Pancreas (tissue), 10 donors: ENCODE results near the gene POLDIP3. TPM values are rescaled to one million over a fixed set of nuclear protein-coding genes. Genes with fewer than 3 reads are reported as not detected.

Experiments used
- ATAC-seq, 4 donors: fragments of 200-7000 bp; cut with Tn5 transposase; one replicate each; pipeline versions ENCODE4 v1.8.0 to v1.9.1; 2020; ENCODE audit warnings: mild to moderate bottlenecking in 4 of 4, moderate library complexity in 4 of 4
- DNase-seq, 6 donors: peaks; one replicate each; pipeline ENCODE4 v3.0.0-alpha.2; 2020
- FAIRE-seq: peaks from 2 replicates; lab custom pipeline; 2012; peaks lifted over from hg19 to GRCh38; lab: Jason Lieb, UNC
- H3K27ac ChIP-seq, 4 donors: fragments of 200-600 bp; sonication (generic); 1 replicate in 3 of 4; 2 replicates in 1 of 4; pipeline versions ENCODE4 v1.5.0 to v1.8.0; 2020
- H3K27me3 ChIP-seq, 4 donors: fragments of 200-600 bp; one replicate each; pipeline ENCODE4 v1.8.0; 2021
- H3K36me3 ChIP-seq, 3 donors: fragments of 200-600 bp; sonication (generic) in 1 of 3; one replicate each; pipeline versions ENCODE4 v1.5.0 to v1.8.0; 2020 to 2021
- H3K4me1 ChIP-seq, 3 donors: fragments of 200-600 bp; one replicate each; pipeline ENCODE4 v1.8.0; 2021
- H3K4me3 ChIP-seq, 4 donors: fragments of 200-600 bp; sonication (generic) in 2 of 4; one replicate each; pipeline versions ENCODE4 v1.5.0 to v1.8.0; 2020 to 2021
- H3K9me3 ChIP-seq, 4 donors: fragments of 200-600 bp; one replicate each; pipeline ENCODE4 v1.8.0; 2021
- CTCF ChIP-seq, 4 donors: fragments of 200-600 bp; sonication (generic) in 3 of 4; IDR thresholded peaks; one replicate each; pipeline versions ENCODE4 v1.5.0 to v1.8.0; 2021; ENCODE audit warnings: antibody characterized with exemption in 4 of 4
- WGBS, 2 donors: extraction: QIAGEN DNeasy Blood & Tissue Kit; methylation state at CpG; one replicate each; pipeline ENCODE4 v1.1.7; 2013; 5-methylcytosine and 5-hydroxymethylcytosine counted together
- intact Hi-C, 3 donors: fragments of 100-400 bp; cut with DNase I; formaldehyde crosslinking; loops; one replicate each; pipeline versions ENCODE4 v1.11.1 to v1.14.2; 2022
- polyA plus RNA-seq, 2 donors: library from polyadenylated mRNA; stranded (reverse); fragments of 200-250 nt; gene quantifications; one replicate each; pipeline ENCODE4 v1.2.3, GENCODE V29; 2013
- total RNA-seq, 6 donors: library from RNA; stranded (reverse); fragmentation: NEBNext Ultra II Directional in 4 of 6; extraction: Animal tissue kit (Norgen Biotek cat#: 25700) in 4 of 6; gene quantifications; one replicate each; pipeline versions ENCODE4 v1.2.1 to v1.2.4, GENCODE V29; 2021 to 2023
- donor health status: healthy with polysubstance abuse.
- donor health status: DM: no; HTN: no; CAD: no; lungs with moderate emphysema.
- donor health status: DM: no; HTN: no; CAD: no.
- donor health status: control.
- donor health status: control.
- donor health status: Bipolar disorder and iron deficiency.
- donor health status: DM: yes; HTN: yes; CAD: no.
- donor health status: DM: no; HTN: no; CAD: no.
- donor health status: DM: no; HTN: no; CAD: no.
- donor health status: DM: yes; HTN: yes; CAD: no.

POLDIP3 gene
- total and polyA plus RNA-seq, 8 donors, result 14.6 to 35.2 (median 28.2) TPM

- FAIRE-seq (no peak), ATAC-seq (no peak), DNase-seq (no peak)
- H3K4me1 ChIP-seq, result peaks cover 29 to 37% (median 31%) of the 10 kb centered on the region in 3 donors
- TF ChIP-seq CTCF (IDR thresholded peaks at IDR 0.05), result no peak
- no peaks in the 10 kb centered on the region for H3K36me3 ChIP-seq
- intact Hi-C loops, result no loop called here
- H3K27me3 ChIP-seq, result no peaks in the 10 kb centered on the region
- 61 to 67% methylated on average over 9 of the region's 9 CpGs for WGBS, 2 donors
- H3K9me3 ChIP-seq, result no peaks in the 10 kb centered on the region
- H3K27ac ChIP-seq, result no peak overlapping the region
- no peak overlapping the region for H3K4me3 ChIP-seq
These were observed 27.2 kb upstream of the POLDIP3 start for GRCh38 chr22:42641801-42642413.

- no peak for DNase-seq
These were observed 25.0 kb upstream of the POLDIP3 start for GRCh38 chr22:42639541-42640241.

GRCh38 chr22:42637555-42637954 lies 22.9 kb upstream of the POLDIP3 start:
- no peak for ATAC-seq
- no peak for DNase-seq
- intact Hi-C loops, result no loop called here
- Histone ChIP-seq H3K9me3 (no peaks in the 10 kb centered on the region), H3K4me1 (peaks cover 0 to 6% (median 0%) of the 10 kb centered on the region in 3 donors), H3K27me3 (no peaks in the 10 kb centered on the region), H3K27ac (no peak overlapping the region), H3K4me3 (no peak overlapping the region), H3K36me3 (peaks cover 0 to 20% (median 14%) of the 10 kb centered on the region in 3 donors)
- no peak for FAIRE-seq
- 84 to 95% methylated on average over 12 of the region's 12 CpGs for WGBS, 2 donors
- TF ChIP-seq CTCF (IDR thresholded peaks at IDR 0.05), result no peak

More at GRCh38 chr22:42639541-42640241, 25.0 kb upstream of the POLDIP3 start:
- Histone ChIP-seq H3K4me1 (peaks cover 7 to 14% (median 11%) of the 10 kb centered on the region in 3 donors), H3K27ac (no peak overlapping the region), H3K4me3 (no peak overlapping the region), H3K36me3 (peaks cover 0 to 11% (median 6%) of the 10 kb centered on the region in 3 donors), H3K27me3 (no peaks in the 10 kb centered on the region), H3K9me3 (no peaks in the 10 kb centered on the region)
- 87 to 91% methylated on average over 9 of the region's 9 CpGs for WGBS, 2 donors
- ATAC-seq (no peak), FAIRE-seq (no peak)
- TF ChIP-seq CTCF (IDR thresholded peaks at IDR 0.05), result no peak
- intact Hi-C loops, result no loop called here

- no peaks in the 10 kb centered on the region for H3K4me1 ChIP-seq
- no peak for TF ChIP-seq CTCF (IDR thresholded peaks at IDR 0.05)
- ATAC-seq, result no peak
- no peak for DNase-seq
- H3K4me3 ChIP-seq, result no peak overlapping the region
- no peak for FAIRE-seq
- no peak overlapping the region for H3K27ac ChIP-seq
- intact Hi-C loops, result no loop called here
- H3K27me3 ChIP-seq, result no peaks in the 10 kb centered on the region
- 93% methylated on average over 17 of the region's 17 CpGs for WGBS, 2 donors
- H3K36me3 ChIP-seq, result peaks cover 0 to 31% (median 14%) of the 10 kb centered on the region in 3 donors
- H3K9me3 ChIP-seq, result no peaks in the 10 kb centered on the region
These were observed 21.8 kb upstream of the POLDIP3 start for GRCh38 chr22:42636506-42636905.

GRCh38 chr22:42635531-42635930 lies 20.8 kb upstream of the POLDIP3 start:
- H3K4me3 ChIP-seq, result no peak overlapping the region

More at GRCh38 chr22:42635531-42635930, 20.8 kb upstream of the POLDIP3 start:
- intact Hi-C loops, result no loop called here
- peak in 2 of 4 donors; percentile 46 to 54 for ATAC-seq
- 86 to 95% methylated on average over 3 of the region's 3 CpGs for WGBS, 2 donors
- no peak for TF ChIP-seq CTCF (IDR thresholded peaks at IDR 0.05)
- no peak overlapping the region for H3K27ac ChIP-seq
- no peak for DNase-seq
- peaks cover 0 to 41% (median 19%) of the 10 kb centered on the region in 3 donors for H3K36me3 ChIP-seq
- no peaks in the 10 kb centered on the region for H3K4me1 ChIP-seq
- FAIRE-seq, result no peak
- no peaks in the 10 kb centered on the region for H3K9me3 ChIP-seq
- H3K27me3 ChIP-seq, result no peaks in the 10 kb centered on the region
